Activated naive CD4-positive, alpha-beta T cell treated with Interleukin-2 at 50 U/mL for 16 hours (primary cell): ENCODE data around the gene SLC39A11.

ENCODE experiments used
- DNase-seq: peaks from one replicate; pipeline ENCODE4 v3.0.0-alpha.2; 2020

The SLC39A11 gene

GRCh38 chr17:72971226-72971880, 121.1 kb downstream of the SLC39A11 start:
- DNase-seq = no peak

- no peak for DNase-seq
Measured at GRCh38 chr17:72970797-72971196, 121.7 kb downstream of the SLC39A11 start.

GRCh38 chr17:72970246-72970645, 122.2 kb downstream of the SLC39A11 start:
- no peak for DNase-seq

- no peak for DNase-seq
Measured at GRCh38 chr17:72969293-72969906, 123.1 kb downstream of the SLC39A11 start.

- no peak for DNase-seq
Measured at GRCh38 chr17:72968798-72969197, 123.7 kb downstream of the SLC39A11 start.

GRCh38 chr17:72967977-72968585, 124.4 kb downstream of the SLC39A11 start:
- DNase-seq = no peak

- no peak for DNase-seq
Measured at GRCh38 chr17:72967277-72967970, 125.1 kb downstream of the SLC39A11 start.

GRCh38 chr17:72962106-72962505, 130.4 kb downstream of the SLC39A11 start:
- no peak for DNase-seq

- no peak for DNase-seq
Measured at GRCh38 chr17:72955391-72956140, 136.9 kb downstream of the SLC39A11 start.

GRCh38 chr17:72954579-72954978, 137.9 kb downstream of the SLC39A11 start:
- no peak for DNase-seq

- no peak for DNase-seq
Measured at GRCh38 chr17:72953621-72954020, 138.9 kb downstream of the SLC39A11 start.

- DNase-seq = no peak
Measured at GRCh38 chr17:72952641-72953315, 139.7 kb downstream of the SLC39A11 start.

GRCh38 chr17:72952220-72952619, 140.3 kb downstream of the SLC39A11 start:
- DNase-seq = no peak

GRCh38 chr17:72950242-72950931, 142.1 kb downstream of the SLC39A11 start:
- no peak for DNase-seq

GRCh38 chr17:72948115-72948514, 144.4 kb downstream of the SLC39A11 start:
- no peak for DNase-seq

- no peak for DNase-seq
Measured at GRCh38 chr17:72947475-72947874, 145.0 kb downstream of the SLC39A11 start.

- DNase-seq = no peak
Measured at GRCh38 chr17:72946696-72947095, 145.8 kb downstream of the SLC39A11 start.

- DNase-seq = no peak
Measured at GRCh38 chr17:72946156-72946555, 146.3 kb downstream of the SLC39A11 start.

GRCh38 chr17:72945473-72945872, 147.0 kb downstream of the SLC39A11 start:
- no peak for DNase-seq

GRCh38 chr17:72943826-72944689, 148.4 kb downstream of the SLC39A11 start:
- no peak for DNase-seq

- DNase-seq = no peak
Measured at GRCh38 chr17:72942579-72942978, 149.9 kb downstream of the SLC39A11 start.
